Nephron progenitor cell (in vitro differentiated cells): Measurements from ENCODE around the gene TRERF1.

Experiments
- DNase-seq: peaks from one replicate; pipeline ENCODE4 v3.0.0; 2021
- H3K27ac Mint-ChIP-seq: 2 replicates; pipeline ENCODE4 v1.8.0; 2021; ENCODE audit warnings: mild to moderate bottlenecking, moderate library complexity, mixed read lengths
- H3K27me3 Mint-ChIP-seq: 2 replicates; pipeline ENCODE4 v1.8.0; 2021; ENCODE audit warnings: mild to moderate bottlenecking, low read depth, mixed read lengths; ENCODE audit not compliant: poor library complexity
- H3K36me3 Mint-ChIP-seq: 2 replicates; pipeline ENCODE4 v1.8.0; 2021; ENCODE audit warnings: low read depth, mixed read lengths
- H3K4me1 Mint-ChIP-seq: 2 replicates; pipeline ENCODE4 v1.8.0; 2021; ENCODE audit warnings: mixed read lengths
- H3K4me3 Mint-ChIP-seq: 2 replicates; pipeline ENCODE4 v1.8.0; 2021; ENCODE audit warnings: mild to moderate bottlenecking, moderate library complexity, mixed read lengths
- H3K9me3 Mint-ChIP-seq: 2 replicates; pipeline ENCODE4 v1.8.0; 2021; ENCODE audit warnings: mild to moderate bottlenecking, moderate library complexity, mixed read lengths
- CTCF ChIP-seq: fragments of 200-600 bp; sonication (generic); IDR thresholded peaks from 2 replicates; pipeline ENCODE4 v1.5.0; 2021; ENCODE audit warnings: antibody characterized with exemption

Gene TRERF1

DNA sequence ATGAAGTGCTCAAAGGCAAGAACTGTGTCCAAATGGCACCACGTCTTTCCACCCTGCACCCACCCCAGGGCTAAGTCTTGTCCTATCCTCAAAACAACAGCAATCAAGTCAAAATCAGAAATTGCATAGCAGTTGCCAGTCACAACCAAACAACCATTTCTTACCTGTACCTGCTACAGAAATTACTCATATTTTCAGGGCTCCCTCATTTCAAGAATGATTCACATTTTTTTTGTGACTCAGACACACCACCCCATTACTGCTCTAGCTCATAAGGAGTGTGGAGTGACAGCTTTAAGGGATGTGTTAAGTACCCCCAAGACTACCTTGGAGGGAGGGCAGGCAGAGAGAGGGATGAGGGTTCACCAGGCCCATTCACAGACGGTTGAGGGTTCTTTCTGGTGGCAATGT, 111.7 kb downstream of the TRERF1 start:
- Mint-ChIP-seq H3K4me1 (peaks cover 15% of the 10 kb centered on the region), H3K9me3 (no peaks in the 10 kb centered on the region), H3K4me3 (no peak overlapping the region), H3K27me3 (peaks cover 11% of the 10 kb centered on the region), H3K27ac (no peak overlapping the region), H3K36me3 (no peaks in the 10 kb centered on the region)
- TF ChIP-seq CTCF, result no peak
- DNase-seq, result no peak

DNA sequence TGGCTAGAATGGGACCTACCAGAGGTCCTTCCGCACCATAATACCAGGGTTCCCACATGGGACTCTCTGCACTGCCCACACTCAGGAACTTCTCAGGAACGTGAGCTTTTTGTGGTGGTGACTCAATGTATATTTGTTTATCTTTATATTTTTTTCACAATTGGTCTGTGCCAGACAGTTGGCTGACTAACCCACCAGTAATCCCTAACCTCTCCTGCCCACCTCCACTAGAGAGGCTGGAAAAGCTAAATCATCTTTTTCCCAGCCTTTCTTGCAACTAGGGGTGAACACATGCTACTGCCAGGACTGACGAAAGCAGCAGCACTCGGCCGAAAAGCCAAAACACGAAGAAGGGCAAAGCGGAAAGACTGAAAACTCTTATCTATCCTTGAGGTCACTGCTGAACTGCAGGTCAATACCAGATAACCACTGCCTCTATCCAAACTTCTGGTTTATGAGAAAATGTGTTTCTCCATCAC, 112.9 kb downstream of the TRERF1 start:
- H3K4me3 Mint-ChIP-seq, result no peak overlapping the region
- peaks cover 11% of the 10 kb centered on the region for H3K27me3 Mint-ChIP-seq
- no peaks in the 10 kb centered on the region for H3K9me3 Mint-ChIP-seq
- H3K27ac Mint-ChIP-seq, result no peak overlapping the region
- no peak for DNase-seq
- H3K36me3 Mint-ChIP-seq, result no peaks in the 10 kb centered on the region
- no peak for TF ChIP-seq CTCF
- peaks cover 15% of the 10 kb centered on the region for H3K4me1 Mint-ChIP-seq

DNA sequence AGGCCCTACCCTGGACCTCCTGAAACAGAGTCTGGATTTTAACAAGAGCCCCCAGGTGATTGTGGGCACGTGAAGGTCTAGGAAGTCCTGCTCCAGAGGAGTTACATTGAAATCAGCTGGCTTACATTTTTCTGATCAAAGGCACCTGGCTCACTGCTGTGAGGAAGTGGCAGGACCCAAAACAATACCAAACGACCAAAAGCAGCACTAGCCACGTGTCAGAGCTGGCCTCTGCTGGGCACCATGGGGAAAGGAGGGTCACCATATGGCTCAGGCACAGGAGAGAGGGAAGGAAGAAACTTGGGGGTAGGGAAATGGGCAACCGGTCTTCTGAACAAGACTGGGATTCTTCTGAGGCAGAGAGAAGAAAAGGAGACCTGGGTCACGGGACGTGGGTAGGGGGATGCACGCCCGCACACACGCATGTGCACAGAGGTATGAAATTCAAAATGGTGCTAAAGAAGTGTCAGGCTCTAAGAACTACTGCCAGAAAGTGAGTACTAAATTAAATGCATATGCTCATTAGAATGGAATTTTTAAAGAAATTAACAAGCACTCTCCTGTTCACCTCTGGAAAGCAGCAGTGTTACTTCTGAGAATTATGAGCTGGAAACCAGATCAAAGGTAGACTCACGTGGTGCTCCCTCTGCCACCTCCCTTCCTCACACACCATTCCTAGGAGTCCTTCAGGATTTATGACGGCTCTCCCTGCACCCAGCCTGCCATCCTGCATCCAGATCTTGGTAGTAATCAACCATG, 113.6 kb downstream of the TRERF1 start:
- Mint-ChIP-seq H3K4me3 (no peak overlapping the region), H3K4me1 (peaks cover 15% of the 10 kb centered on the region), H3K27ac (no peak overlapping the region)

GRCh38 chr6:42336431-42336830, 115.3 kb downstream of the TRERF1 start:
- no peak for DNase-seq
- no peak for TF ChIP-seq CTCF
- Mint-ChIP-seq H3K4me3 (no peak overlapping the region), H3K27me3 (peaks cover 17% of the 10 kb centered on the region), H3K4me1 (peaks cover 15% of the 10 kb centered on the region), H3K36me3 (no peaks in the 10 kb centered on the region), H3K9me3 (no peaks in the 10 kb centered on the region), H3K27ac (no peak overlapping the region)

More for the DNA sequence above, 113.6 kb downstream of the TRERF1 start:
- no peaks in the 10 kb centered on the region for H3K9me3 Mint-ChIP-seq
- H3K36me3 Mint-ChIP-seq, result no peaks in the 10 kb centered on the region
- TF ChIP-seq CTCF, result no peak
- no peak for DNase-seq
- H3K27me3 Mint-ChIP-seq, result peaks cover 11% of the 10 kb centered on the region

DNA sequence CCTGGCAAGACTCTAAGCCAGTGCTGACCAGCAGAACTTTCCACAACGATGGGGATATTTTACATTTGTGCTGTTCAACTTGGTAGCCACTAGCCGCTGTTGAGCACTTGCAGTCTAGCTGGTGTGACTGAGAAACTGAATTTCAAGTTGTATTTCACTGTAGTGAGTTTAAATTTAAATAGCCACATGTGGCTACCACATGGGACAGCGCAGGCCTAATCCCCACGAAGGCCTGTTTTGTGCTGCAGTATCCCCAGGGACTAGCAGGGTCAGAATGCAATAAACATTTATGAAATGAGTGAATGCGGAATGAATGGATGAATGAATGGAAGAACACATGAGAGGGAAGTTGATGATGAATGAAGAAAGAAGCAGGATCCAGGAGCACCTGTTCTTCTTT, 115.8 kb downstream of the TRERF1 start:
- TF ChIP-seq CTCF, result no peak
- Mint-ChIP-seq H3K9me3 (no peaks in the 10 kb centered on the region), H3K4me3 (no peak overlapping the region), H3K4me1 (peaks cover 15% of the 10 kb centered on the region), H3K27ac (no peak overlapping the region), H3K36me3 (no peaks in the 10 kb centered on the region), H3K27me3 (peaks cover 16% of the 10 kb centered on the region)
- DNase-seq, result no peak

DNA sequence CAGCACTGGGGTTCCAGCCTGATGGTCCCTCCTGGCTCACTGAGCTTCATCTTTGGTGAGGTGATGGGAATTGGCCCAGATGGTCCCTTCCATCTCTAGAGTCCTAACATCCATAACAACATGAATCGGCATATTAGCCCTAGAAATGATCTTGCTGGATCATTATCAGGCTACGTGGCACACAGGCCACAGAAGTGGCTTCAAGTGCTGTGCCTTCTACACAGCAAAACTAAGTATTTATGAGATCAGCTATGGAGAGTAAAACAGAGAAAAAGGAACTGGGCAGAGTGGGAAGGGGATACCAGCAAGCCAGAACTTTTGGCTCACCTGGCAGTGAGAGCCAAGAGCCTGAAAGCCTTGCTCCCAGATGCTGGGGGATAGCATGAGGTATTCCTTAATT, 116.9 kb downstream of the TRERF1 start:
- no peaks in the 10 kb centered on the region for H3K9me3 Mint-ChIP-seq
- H3K27ac Mint-ChIP-seq, result no peak overlapping the region
- DNase-seq, result no peak
- no peaks in the 10 kb centered on the region for H3K36me3 Mint-ChIP-seq
- H3K4me1 Mint-ChIP-seq, result peaks cover 15% of the 10 kb centered on the region
- no peak overlapping the region for H3K4me3 Mint-ChIP-seq
- no peak for TF ChIP-seq CTCF
- H3K27me3 Mint-ChIP-seq, result peaks cover 14% of the 10 kb centered on the region
